LHCN-M2 (cell line): ENCODE data around the gene PTGES3L. TPM values are rescaled to one million over a fixed set of nuclear protein-coding genes. Genes with fewer than 3 reads are reported as not detected.
"Not testable (repeated sequence)": the region's sequence is repeated elsewhere in the genome, so short reads cannot be mapped to it uniquely, and the experiment has no call there.

Experiments
- DNase-seq: peaks from one replicate; pipeline ENCODE4 v3.0.0-alpha.2; 2012; ENCODE audit warnings: low read depth
- total RNA-seq: library from RNA; depleted of rRNA; stranded (reverse); fragments of >200 nt; gene quantifications from 2 replicates; pipeline ENCODE4 v1.2.3, GENCODE V29; 2014; rRNA removed

The PTGES3L gene
- total RNA-seq, 1 experiment from 2014 or later: 2.4 TPM

DNA sequence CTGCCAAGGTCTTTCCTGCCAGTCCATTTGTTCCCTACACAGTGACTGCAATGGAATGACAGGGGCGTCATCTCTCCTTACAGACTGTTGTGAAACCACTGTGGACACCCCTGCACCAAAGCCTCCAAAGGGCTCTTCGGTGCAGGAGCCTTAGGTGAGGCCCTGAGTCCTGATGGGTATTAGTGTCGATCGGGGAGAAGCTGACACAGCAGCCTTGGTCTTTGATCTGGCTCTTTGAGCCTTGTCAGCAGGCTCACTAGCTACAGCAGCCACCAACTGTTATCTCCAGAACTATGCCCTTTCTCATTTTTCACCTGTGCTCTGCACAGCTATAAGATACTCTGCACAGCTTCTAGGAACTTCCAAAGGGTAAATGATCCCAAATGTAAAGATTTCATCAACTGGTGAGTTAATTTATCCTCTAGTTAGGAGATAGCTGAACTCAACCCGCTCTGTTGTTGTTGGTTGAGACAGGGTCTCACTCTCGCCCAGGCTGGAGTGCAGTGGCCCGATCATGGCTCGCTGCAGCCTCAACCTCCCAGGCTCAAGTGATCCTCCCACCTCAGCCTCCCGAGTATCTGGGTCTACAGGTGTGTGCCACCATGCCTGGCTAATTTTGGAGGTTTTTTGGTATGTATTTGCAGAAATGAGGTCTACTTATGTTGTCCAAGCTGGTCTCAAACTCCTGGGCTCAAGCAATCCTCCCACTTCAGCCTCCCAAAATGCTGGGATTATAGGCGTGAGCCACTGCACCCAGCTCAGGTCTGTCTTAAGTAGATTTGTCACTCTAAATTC is 59.6 kb downstream of the PTGES3L start:
- DNase-seq: no peak

DNA sequence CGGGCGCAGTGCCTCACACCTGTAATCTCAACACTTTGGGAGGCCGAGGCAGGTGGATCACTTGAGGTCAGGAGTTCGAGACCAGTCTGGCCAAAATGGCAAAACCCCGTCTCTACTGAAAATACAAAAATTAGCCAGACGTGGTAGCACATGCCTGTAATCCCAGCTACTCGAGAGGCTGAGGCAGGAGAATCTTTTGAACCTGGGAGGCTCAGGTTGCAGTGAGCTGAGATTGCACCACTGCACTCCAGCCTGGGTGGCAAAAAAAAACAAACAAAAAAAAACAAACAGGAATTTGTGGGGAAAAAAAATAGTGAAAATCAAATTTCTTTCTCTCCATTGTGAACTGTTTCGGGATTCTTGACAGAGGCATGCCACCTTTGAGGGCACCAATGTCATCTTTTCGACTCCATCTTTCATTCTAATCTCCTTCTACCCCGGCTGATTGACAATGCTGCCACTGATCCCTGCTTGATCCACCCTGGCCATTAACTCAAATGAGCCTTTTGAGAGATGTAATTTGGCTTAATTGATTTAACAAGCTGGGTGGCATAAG is 60.3 kb downstream of the PTGES3L start:
- DNase-seq: not testable (repeated sequence)

DNA sequence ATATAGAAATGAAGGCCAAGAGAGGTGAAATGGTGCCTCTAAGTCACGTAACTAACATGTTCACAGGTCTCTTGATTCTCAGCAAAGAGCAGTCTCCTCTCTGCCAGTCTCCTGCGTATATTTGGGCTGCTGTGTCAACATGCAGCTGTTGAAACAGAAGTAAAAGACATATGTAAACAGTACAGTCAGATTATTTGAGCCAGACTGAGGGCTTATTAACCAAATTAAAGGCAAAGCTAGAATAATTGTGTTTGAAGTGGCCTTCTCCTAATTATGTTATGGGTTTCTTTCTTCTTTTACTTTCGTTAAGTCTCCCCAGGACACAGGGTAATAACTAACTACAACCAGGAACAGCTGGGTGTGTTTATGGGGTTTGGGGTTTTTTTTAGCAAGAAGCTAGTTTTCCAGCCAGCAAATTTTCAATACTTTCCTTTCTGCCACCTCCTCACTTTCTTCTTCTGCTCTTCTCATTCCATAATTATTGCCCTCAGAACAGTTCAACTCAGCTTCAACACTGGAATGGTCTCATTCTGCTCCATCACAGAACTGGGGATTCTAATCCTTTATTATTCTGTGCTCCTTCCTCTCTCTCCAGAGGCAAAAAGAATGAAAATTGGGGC is 60.9 kb downstream of the PTGES3L start:
- DNase-seq: no peak

Other genes starting within 250 kb of the PTGES3L start
- 13.3 and 16.2 TPM in 2 replicates for gene EZH1, start 235.0 kb downstream of the PTGES3L start, total RNA-seq
- 0.26 and 0.92 TPM in 2 replicates for gene RAMP2, start 218.9 kb downstream of the PTGES3L start, total RNA-seq
- gene VPS25, start 206.6 kb downstream of the PTGES3L start, total RNA-seq: 67.5 and 71.0 TPM in 2 replicates
- gene WNK4, start 199.5 kb downstream of the PTGES3L start, total RNA-seq: not detected in 2 replicates
- gene COA3, start 181.4 kb downstream of the PTGES3L start, total RNA-seq: 77.6 and 84.1 TPM in 2 replicates
- gene CNTD1, start 181.2 kb downstream of the PTGES3L start, total RNA-seq: 0.13 TPM in 1 of 2 replicates, not detected in the other
- 85.5 and 89.4 TPM in 2 replicates for gene BECN1, start 155.8 kb downstream of the PTGES3L start, total RNA-seq
- 160 and 172 TPM in 2 replicates for gene PSME3, start 146.7 kb downstream of the PTGES3L start, total RNA-seq
- gene AOC2, start 135.5 kb downstream of the PTGES3L start, total RNA-seq: 0.11 and 0.45 TPM in 2 replicates
- gene AOC3, start 128.9 kb downstream of the PTGES3L start, total RNA-seq: 0.17 TPM in 1 of 2 replicates, not detected in the other
- not detected in 2 replicates for gene G6PC1, start 79.3 kb downstream of the PTGES3L start, total RNA-seq
- 20.5 and 25.0 TPM in 2 replicates for gene AARSD1, start 15.6 kb downstream of the PTGES3L start, total RNA-seq
- gene RUNDC1, start 485 bp upstream of the PTGES3L start, total RNA-seq: 9.4 and 9.6 TPM in 2 replicates
- gene RPL27, start 18.3 kb upstream of the PTGES3L start, total RNA-seq: 676 and 967 TPM in 2 replicates
- 12.6 and 26.3 TPM in 2 replicates for gene IFI35, start 26.7 kb upstream of the PTGES3L start, total RNA-seq
- 248 and 297 TPM in 2 replicates for gene VAT1, start 42.3 kb upstream of the PTGES3L start, total RNA-seq
- 0.06 TPM in 1 of 2 replicates, not detected in the other for gene RND2, start 45.2 kb upstream of the PTGES3L start, total RNA-seq
- gene BRCA1, start 145.3 kb upstream of the PTGES3L start, total RNA-seq: 41.6 and 52.5 TPM in 2 replicates
- 65.2 and 72.0 TPM in 2 replicates for gene NBR1, start 191.1 kb upstream of the PTGES3L start, total RNA-seq
- gene TMEM106A, start 231.8 kb upstream of the PTGES3L start, total RNA-seq: 2.7 and 5.0 TPM in 2 replicates
- gene CCDC200, start 248.5 kb upstream of the PTGES3L start, total RNA-seq: not detected in 2 replicates